Activated naive CD8-positive, alpha-beta T cell treated with anti-CD3 and anti-CD28 coated beads for 36 hours (primary cell): Measurements from ENCODE around the gene SERPINF2. TPM values are rescaled to one million over a fixed set of nuclear protein-coding genes. Genes with fewer than 3 reads are reported as not detected.

ENCODE experiments used
- DNase-seq: peaks from one replicate; pipeline ENCODE4 v3.0.0; 2021
- H3K27ac Mint-ChIP-seq: one replicate; pipeline ENCODE4 v1.8.0; 2022; ENCODE audit warnings: mild to moderate bottlenecking, moderate library complexity, mixed read lengths
- H3K27me3 Mint-ChIP-seq: one replicate; pipeline ENCODE4 v1.8.0; 2022; ENCODE audit warnings: mild to moderate bottlenecking, mixed read lengths
- H3K36me3 Mint-ChIP-seq: one replicate; pipeline ENCODE4 v1.8.0; 2021; ENCODE audit warnings: mild to moderate bottlenecking, mixed read lengths
- H3K4me1 Mint-ChIP-seq: one replicate; pipeline ENCODE4 v1.8.0; 2021; ENCODE audit warnings: mixed read lengths
- H3K4me3 Mint-ChIP-seq: one replicate; pipeline ENCODE4 v1.8.0; 2022; ENCODE audit warnings: mild to moderate bottlenecking, moderate library complexity, mixed read lengths
- H3K9me3 Mint-ChIP-seq: one replicate; pipeline ENCODE4 v1.8.0; 2022; ENCODE audit warnings: mixed read lengths
- total RNA-seq, 2 experiments: library from RNA; stranded (reverse); gene quantifications; one replicate each; pipeline ENCODE4 v1.2.3, GENCODE V29; 2021

Gene SERPINF2
- total RNA-seq, 2 experiments from 2014 or later, result 0.08 to 0.12 TPM

- H3K36me3 Mint-ChIP-seq, result peaks cover 9% of the 10 kb centered on the region
- DNase-seq, result no peak
- H3K9me3 Mint-ChIP-seq, result no peaks in the 10 kb centered on the region
- no peak overlapping the region for H3K27ac Mint-ChIP-seq
- H3K27me3 Mint-ChIP-seq, result no peaks in the 10 kb centered on the region
- peaks cover 7% of the 10 kb centered on the region for H3K4me1 Mint-ChIP-seq
- H3K4me3 Mint-ChIP-seq, result no peak overlapping the region
Observed at GRCh38 chr17:1800712-1801111, 58.0 kb downstream of the SERPINF2 start.

DNA sequence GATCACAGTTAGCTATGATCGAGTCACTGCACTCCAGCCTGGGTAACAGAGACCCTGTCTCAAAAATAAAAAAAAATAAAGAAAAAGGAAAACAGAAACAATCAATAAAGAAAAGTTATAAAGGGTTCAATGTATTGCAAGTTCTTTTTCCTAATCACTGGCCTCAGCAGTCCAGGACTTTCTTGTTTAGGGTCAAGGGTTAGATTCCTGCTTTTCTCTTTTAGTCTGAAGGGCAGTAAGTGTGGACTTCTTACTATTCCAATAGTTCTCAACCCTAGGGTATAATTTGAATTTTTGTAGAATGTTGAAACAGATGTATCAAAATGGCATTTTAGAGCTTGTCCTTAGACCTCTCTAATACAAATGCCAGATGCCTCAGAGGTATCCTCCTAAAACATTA is 59.8 kb downstream of the SERPINF2 start:
- no peak overlapping the region for H3K4me3 Mint-ChIP-seq
- peaks cover 6% of the 10 kb centered on the region for H3K36me3 Mint-ChIP-seq
- no peak for DNase-seq
- H3K9me3 Mint-ChIP-seq, result no peaks in the 10 kb centered on the region
- no peak overlapping the region for H3K27ac Mint-ChIP-seq
- H3K4me1 Mint-ChIP-seq, result peaks cover 2% of the 10 kb centered on the region
- no peaks in the 10 kb centered on the region for H3K27me3 Mint-ChIP-seq

- DNase-seq, result no peak
- Mint-ChIP-seq H3K27me3 (no peaks in the 10 kb centered on the region), H3K27ac (no peak overlapping the region), H3K36me3 (peaks cover 8% of the 10 kb centered on the region), H3K9me3 (no peaks in the 10 kb centered on the region), H3K4me3 (no peak overlapping the region), H3K4me1 (no peaks in the 10 kb centered on the region)
Observed at GRCh38 chr17:1803280-1803679, 60.6 kb downstream of the SERPINF2 start.

Other genes starting within 250 kb of the SERPINF2 start
- gene INPP5K, start 226.3 kb upstream of the SERPINF2 start, total RNA-seq, result 10 to 100 TPM; 18.1 to 18.2 TPM
- 10 to 100 TPM; 54.9 to 58.4 TPM for gene PITPNA, start 180.1 kb upstream of the SERPINF2 start, total RNA-seq
- 1 to 10 TPM; 3.7 to 4.6 TPM for gene SLC43A2, start 114.0 kb upstream of the SERPINF2 start, total RNA-seq
- 1 to 10 TPM; 2.5 to 2.6 TPM for gene SCARF1, start 97.1 kb upstream of the SERPINF2 start, total RNA-seq
- gene RILP, start 93.0 kb upstream of the SERPINF2 start, total RNA-seq, result 1 to 10 TPM; 3.2 to 3.4 TPM
- gene PRPF8, start 58.0 kb upstream of the SERPINF2 start, total RNA-seq, result 100 to 1,000 TPM; 418 to 428 TPM
- gene TLCD2, start 32.5 kb upstream of the SERPINF2 start, total RNA-seq, result under 1 TPM; 0.04 to 0.06 TPM
- gene WDR81, start 18.2 kb upstream of the SERPINF2 start, total RNA-seq, result 10 to 100 TPM; 15.2 to 15.5 TPM
- gene SERPINF1, start 19.2 kb downstream of the SERPINF2 start, total RNA-seq, result 1 to 10 TPM; 1.8 to 4.4 TPM
- gene SMYD4, start 87.0 kb downstream of the SERPINF2 start, total RNA-seq, result 10 to 100 TPM; 20.0 to 21.0 TPM
- gene RPA1, start 87.1 kb downstream of the SERPINF2 start, total RNA-seq, result 100 to 1,000 TPM; 207 to 217 TPM